HG03097 (cell line): ENCODE measurements around the gene PGBD1.
"Not testable (repeated sequence)": the region's sequence is repeated elsewhere in the genome, so short reads cannot be mapped to it uniquely, and the experiment has no call there.

Experiments used
- ATAC-seq: cut with Tn5 transposase; IDR thresholded peaks from one replicate; pipeline ENCODE4 v1.9.1; 2021; ENCODE audit not compliant: unreplicated experiment, low FRiP score

PGBD1 gene

GRCh38 chr6:28266962-28267694, 14.2 kb upstream of the PGBD1 start, which contains the start of gene ZSCAN26:
ZSCAN26 (plus strand) TSS chr6:28267143; CDS start chr6:28271920, 4,777 bp downstream.
- peak; percentile 77 for ATAC-seq

DNA sequence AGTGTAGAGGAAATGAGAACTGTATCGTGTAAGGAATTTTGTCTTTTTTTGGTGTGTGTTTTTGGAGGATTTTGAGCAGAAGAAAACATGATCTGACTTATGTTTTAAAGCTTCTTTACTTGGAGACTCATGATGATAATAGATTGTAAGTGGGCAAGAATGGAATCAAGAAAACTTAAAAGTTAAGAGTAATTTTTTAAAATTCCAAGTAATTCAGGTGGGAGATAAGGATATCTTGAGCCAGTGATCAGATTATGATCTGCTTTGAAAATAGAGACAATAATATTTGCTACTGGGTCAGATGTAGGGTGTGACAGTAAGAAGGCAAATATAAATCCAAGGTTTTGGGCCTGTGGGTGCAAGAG, 13.7 kb upstream of the PGBD1 start:
- ATAC-seq: no peak

DNA sequence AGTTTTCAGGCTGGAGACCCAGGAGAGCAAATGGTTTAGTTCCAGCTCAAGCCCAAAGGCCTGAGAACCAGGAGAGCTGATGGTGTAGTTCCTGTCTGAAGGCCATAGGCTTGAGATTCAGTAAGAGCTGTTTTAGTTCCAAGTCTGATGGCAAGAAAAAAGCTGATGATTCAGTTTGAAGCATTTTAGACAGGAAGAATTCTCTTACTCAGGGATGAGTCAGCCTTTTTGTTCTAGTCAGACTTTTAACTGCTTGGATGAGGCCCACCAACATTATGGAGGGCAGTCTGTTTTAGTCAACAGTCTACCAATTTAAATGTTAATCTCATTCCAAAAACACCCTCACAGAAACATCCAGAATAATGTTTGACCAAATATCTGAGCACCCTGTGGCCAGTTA, 11.9 kb upstream of the PGBD1 start:
- ATAC-seq: no peak

DNA sequence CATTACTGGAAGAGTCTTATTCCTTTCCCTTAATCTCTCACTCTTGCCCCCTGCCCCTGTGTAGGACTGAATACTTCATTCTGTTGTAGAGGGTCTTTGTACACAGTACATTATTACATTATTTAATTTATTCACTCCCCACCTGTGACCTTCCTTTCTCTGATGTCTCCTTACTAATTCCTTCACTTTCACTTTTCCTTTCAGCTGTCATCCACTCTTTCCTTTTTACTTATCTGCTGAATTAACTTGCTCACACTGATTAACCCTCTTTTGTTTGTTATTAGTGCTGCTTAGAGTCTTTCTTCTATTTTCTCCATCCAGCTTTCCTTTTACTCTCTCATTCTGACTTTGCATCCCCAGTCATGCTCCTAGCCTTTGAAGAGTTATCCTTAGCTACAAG, 6.5 kb upstream of the PGBD1 start:
- ATAC-seq: no peak

- no peak for ATAC-seq
Observed at GRCh38 chr6:28277746-28278145, 3.6 kb upstream of the PGBD1 start.

DNA sequence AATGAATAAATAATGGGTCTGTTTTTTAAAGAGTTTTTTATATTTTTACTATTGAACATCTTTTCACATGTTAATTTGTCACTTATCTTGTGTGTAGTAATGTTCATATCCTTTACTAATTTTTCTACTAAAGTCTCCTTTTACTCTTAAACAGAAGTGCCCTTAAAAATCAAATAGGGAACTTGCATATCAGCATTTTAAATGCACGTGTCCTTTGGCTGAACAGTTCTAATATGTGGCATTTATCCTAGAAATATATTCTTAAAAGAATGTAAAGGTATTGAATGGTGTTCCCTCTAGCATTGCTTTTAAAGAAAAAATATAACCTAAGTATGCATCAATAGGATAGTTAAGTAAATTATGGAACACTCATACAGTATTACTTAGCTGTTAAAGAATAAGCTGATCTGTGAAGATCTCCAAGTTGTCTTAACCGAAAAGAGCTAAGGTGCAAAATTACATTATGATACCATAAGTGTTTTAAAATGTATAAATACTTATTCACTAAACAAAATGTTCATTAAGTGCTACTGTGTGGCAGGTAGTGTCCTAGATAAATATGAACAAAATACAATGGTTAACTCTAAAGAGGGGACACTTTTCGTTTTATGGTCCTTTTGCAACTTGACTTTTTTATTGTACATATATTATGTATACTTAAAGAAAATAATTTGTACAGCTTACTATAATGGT, 631 bp upstream of the PGBD1 start:
- no peak for ATAC-seq

GRCh38 chr6:28282926-28283325, 1.6 kb downstream of the PGBD1 start:
- ATAC-seq: no peak

- no peak for ATAC-seq
Observed at GRCh38 chr6:28291573-28291972, 10.2 kb downstream of the PGBD1 start.

DNA sequence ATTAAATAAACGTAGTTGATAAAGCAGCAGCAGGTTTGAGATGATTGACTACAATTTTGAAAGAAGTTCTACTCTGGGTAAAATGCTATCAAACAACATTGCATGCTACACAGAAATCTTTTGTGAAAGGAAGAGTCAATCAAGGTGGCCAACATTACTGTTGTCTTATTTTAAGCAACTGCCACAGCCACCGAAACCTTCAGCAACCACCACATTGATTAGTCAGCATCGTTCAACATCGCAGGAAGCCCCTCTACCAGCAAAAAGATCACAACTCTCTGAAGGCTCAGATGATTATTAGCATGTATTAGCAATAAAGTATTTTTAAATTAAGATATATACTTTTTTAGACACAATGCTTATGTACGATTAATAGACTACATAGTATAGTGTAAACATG, 14.0 kb downstream of the PGBD1 start:
- no peak for ATAC-seq

GRCh38 chr6:28296520-28297060, 15.2 kb downstream of the PGBD1 start:
- no peak for ATAC-seq

DNA sequence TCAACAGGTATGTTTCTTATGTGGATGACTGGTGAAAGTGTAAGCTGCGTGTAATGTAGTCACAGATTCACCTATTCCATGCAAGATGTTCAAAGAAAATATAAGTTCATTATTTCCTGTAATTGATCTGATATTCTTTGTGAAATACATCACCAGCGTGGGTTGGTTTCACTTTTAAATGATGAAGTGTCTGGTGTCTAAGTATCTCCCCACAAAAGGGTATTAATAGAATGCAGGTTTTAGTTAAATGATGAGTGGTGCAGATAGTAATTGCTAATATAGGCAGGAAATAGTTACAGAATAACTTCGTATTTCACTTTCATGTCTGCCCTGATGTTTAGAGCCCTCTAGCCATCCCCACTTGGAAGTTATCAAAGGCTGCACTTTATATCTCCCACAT, 22.2 kb downstream of the PGBD1 start:
- ATAC-seq: no peak

DNA sequence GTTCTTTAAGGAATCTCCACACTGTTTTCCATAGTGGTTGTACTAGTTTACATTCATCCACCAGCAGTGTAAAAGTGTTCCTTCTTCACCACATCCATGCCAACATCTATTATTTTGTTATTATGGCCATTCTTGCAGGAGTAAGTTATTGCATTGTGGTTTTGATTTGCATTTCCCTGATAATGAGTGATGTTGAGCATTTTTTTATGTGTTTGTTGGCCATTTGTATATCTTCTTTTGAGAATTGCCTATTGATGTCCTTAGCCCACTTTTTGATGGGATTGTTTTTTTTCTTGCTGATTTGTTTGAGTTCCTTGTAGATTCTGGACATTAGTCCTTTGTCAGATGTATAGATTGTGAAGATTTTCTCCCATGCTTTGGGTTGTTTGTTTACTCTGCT, 25.0 kb downstream of the PGBD1 start:
- ATAC-seq: not testable (repeated sequence)

- ATAC-seq: no peak
Observed at GRCh38 chr6:28311139-28311823, 29.9 kb downstream of the PGBD1 start.

- ATAC-seq: no peak
Observed at GRCh38 chr6:28312939-28313338, 31.6 kb downstream of the PGBD1 start.

- no peak for ATAC-seq
Observed at GRCh38 chr6:28315628-28316027, 34.3 kb downstream of the PGBD1 start.

DNA sequence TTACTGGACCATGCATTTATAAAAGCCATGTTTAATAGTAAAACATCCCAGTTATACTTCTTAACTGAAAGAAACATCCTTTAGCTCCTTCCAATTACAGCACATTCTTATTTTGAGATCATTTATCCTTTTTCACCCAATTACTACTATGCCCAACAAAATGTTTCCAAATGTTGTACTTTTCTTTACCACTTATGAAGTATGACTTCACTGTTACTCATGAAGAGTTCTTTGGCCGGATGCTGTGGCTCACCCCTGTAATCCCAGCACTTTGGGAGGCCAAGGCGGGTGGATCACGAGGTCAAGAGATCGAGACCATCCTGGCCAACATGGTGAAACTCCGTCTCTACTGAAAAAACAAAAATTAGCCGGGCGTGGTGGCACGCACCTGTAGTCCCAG, 36.5 kb downstream of the PGBD1 start:
- not testable (repeated sequence) for ATAC-seq

DNA sequence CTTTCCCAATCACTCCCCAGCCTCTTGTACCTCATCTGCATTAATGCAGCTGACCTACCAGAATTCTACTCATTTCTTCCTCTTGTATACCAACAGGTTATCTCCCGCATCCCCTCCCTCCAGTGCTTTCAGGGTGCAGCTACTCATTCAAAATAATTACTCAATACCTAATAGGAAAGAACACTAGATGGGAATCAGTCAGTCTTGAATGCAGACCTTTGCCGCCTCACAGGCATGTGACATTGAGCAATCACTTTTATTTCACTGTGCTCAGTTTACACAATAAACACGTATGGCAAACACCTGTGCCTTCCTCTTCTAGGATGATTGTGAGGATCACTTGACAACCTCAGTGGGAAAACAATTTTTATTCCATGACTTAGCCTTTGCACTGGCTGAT, 41.3 kb downstream of the PGBD1 start:
- no peak for ATAC-seq

- no peak for ATAC-seq
Observed at GRCh38 chr6:28323813-28324424, 42.5 kb downstream of the PGBD1 start.

GRCh38 chr6:28326371-28326948, 45.1 kb downstream of the PGBD1 start:
- ATAC-seq: no peak

DNA sequence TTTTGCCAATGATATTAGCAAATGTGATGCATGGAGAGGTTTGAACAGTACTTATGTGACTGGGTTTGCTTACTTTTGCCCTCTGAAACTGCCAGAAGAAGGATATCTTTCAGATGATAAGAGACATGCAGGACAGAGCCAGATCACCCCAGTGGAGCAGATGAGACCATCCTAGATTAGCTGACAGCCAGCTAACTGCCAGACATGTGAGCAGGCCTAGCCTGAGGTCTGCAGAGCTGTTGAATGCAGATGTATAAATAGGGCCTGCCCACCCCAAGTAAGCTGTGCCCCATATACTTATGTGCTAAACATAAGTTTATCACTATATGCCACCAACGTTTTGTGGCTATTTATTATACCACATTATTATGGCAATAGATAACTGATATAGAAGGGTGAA, 48.7 kb downstream of the PGBD1 start:
- no peak for ATAC-seq

GRCh38 chr6:28333047-28333446, 51.7 kb downstream of the PGBD1 start:
- ATAC-seq: no peak
